ENCODE measurements around the gene EFCAB12. TPM values are rescaled to one million over a fixed set of nuclear protein-coding genes. Genes with fewer than 3 reads are reported as not detected.
"Not testable (repeated sequence)": the region's sequence is repeated elsewhere in the genome, so short reads cannot be mapped to it uniquely, and the experiment has no call there.

EFCAB12 gene
- total RNA-seq, 1 donor from 2014 or later = not detected

DNA sequence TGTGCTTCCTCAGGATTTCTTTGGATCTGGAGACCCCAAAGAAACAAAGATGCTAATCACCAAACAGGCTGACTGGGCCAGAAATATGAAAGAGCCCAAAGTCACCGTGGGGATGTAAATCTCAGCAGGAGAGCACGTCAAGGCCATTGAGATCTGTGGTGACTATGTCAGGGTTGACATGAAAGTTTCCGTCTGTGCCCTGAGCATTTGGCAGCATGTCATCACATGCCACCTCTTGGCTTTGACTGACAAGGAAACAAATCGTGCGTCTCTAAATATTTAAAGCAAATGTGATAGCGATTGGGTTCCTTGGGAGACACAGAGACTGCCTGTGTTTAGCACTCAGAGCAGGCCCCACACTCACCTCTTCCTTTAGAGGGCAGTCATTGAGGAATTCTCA is 35.2 kb downstream of the EFCAB12 start:
- no peak for DNase-seq (ENCODE audit: extremely low spot score in 2 of 2)
- no peaks in the 10 kb centered on the region for H3K27me3 ChIP-seq
- H3K9me3 ChIP-seq = no peaks in the 10 kb centered on the region
- H3K36me3 ChIP-seq = peaks cover 0 to 23% of the 10 kb centered on the region in 2 donors
- peaks cover 37% of the 10 kb centered on the region for H3K4me1 ChIP-seq
- no peak for TF ChIP-seq POLR2A (IDR thresholded peaks at IDR 0.05)
- TF ChIP-seq, protein P1, sequence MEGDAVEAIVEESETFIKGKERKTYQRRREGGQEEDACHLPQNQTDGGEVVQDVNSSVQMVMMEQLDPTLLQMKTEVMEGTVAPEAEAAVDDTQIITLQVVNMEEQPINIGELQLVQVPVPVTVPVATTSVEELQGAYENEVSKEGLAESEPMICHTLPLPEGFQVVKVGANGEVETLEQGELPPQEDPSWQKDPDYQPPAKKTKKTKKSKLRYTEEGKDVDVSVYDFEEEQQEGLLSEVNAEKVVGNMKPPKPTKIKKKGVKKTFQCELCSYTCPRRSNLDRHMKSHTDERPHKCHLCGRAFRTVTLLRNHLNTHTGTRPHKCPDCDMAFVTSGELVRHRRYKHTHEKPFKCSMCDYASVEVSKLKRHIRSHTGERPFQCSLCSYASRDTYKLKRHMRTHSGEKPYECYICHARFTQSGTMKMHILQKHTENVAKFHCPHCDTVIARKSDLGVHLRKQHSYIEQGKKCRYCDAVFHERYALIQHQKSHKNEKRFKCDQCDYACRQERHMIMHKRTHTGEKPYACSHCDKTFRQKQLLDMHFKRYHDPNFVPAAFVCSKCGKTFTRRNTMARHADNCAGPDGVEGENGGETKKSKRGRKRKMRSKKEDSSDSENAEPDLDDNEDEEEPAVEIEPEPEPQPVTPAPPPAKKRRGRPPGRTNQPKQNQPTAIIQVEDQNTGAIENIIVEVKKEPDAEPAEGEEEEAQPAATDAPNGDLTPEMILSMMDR (IDR thresholded peaks at IDR 0.05) = no peak
- no peak for TF ChIP-seq POLR2AphosphoS5 (IDR thresholded peaks at IDR 0.05; ENCODE audit: insufficient read depth in 1 of 2, low read depth in 1 of 2)
- no peak overlapping the region for H3K4me3 ChIP-seq
- no peak overlapping the region for H3K27ac ChIP-seq
- intact Hi-C loops (cut with DNase I) = no loop called here

DNA sequence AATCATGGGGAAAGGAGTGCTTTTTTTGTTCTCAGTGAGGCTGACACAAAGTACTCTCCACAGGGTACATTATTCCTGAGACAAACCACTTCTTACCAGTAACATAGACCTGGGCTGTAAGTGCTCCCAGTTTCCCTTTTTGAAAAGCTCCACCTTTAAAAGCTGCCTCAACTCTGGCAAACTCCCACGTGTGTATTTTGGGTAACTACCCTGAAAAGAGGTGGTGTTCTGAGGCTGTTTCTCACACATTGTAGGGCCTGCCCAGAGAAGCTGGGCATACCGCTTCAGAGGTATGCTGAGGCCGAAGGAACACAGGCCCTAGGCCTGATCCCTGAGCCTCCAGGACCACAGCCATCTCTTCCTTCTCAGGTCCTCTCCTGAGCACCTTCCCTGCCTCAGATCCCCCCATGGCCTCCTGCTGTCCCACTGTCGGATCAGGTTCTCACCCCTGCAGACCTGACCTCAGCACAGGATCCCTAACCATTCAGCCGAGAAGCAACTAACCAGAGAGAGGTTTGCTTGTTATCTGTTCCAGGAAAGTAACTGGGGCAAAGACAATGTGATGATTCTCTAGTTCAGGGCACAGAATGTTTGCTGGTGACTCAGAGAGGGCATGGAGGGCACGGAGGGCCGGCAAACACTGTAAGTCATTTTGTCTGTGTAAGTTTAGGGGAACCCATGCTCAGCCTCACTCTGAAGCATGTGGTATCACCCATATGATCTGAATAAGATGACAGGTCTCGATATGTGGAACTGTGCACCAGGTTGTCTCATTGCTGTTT is 36.1 kb downstream of the EFCAB12 start:
- H3K9me3 ChIP-seq; DNase-seq (ENCODE audit: extremely low spot score in 2 of 2); H3K27me3 ChIP-seq; H3K4me3 ChIP-seq; intact Hi-C loops (cut with DNase I); H3K27ac ChIP-seq: not testable (repeated sequence)
- H3K36me3 ChIP-seq = peaks cover 0 to 26% of the 10 kb centered on the region in 2 donors
- H3K4me1 ChIP-seq = peaks cover 27% of the 10 kb centered on the region

DNA sequence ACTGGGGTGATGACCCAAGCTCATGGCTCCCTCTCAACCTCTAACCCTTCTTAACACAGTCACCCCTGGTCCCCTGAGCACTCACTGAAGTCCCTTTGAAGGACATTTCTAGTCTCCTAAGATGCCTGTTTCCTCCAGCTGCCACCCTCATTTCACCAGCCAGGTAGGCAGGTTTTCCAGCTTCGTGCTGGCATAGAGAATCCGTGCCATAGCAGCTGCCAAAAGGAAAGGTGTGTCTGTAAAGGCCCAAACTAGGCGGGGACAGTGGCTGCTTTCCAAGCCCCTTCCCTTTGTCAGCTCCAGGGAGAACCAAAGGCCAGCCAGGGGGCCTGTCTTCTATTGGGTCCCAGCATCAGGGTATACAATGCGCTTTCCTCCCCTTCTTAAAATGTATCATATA is 36.9 kb downstream of the EFCAB12 start:
- peaks cover 0 to 30% of the 10 kb centered on the region in 2 donors for H3K36me3 ChIP-seq
- H3K4me1 ChIP-seq = peaks cover 20% of the 10 kb centered on the region
- H3K27ac ChIP-seq; H3K4me3 ChIP-seq; DNase-seq (ENCODE audit: extremely low spot score in 2 of 2); H3K9me3 ChIP-seq; intact Hi-C loops (cut with DNase I); H3K27me3 ChIP-seq: not testable (repeated sequence)

DNA sequence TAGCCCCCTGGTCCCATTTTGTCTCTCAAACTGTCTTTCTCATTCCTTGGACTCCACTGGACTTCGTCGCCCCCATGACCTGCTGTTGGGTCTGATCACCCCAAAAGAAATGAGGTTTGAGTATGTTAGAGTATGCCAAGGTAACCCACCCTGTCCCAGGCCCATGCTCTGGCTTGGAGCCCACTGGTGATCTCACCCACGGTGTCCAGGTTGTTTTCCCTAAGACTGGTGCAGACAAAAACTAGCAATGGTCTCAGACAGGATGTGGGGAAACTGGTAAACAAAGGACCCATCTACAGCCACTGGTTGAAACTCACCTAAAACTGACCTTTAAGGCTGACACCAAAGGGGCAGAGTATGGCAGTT is 38.9 kb downstream of the EFCAB12 start:
- Histone ChIP-seq H3K9me3 (no peaks in the 10 kb centered on the region), H3K4me3 (no peak overlapping the region), H3K4me1 (peaks cover 12% of the 10 kb centered on the region), H3K27me3 (no peaks in the 10 kb centered on the region), H3K36me3 (peaks cover 0 to 30% of the 10 kb centered on the region in 2 donors), H3K27ac (peak overlapping the region; percentile 63)
- TF ChIP-seq POLR2A (IDR thresholded peaks at IDR 0.05) (no peak), POLR2AphosphoS5 (IDR thresholded peaks at IDR 0.05; ENCODE audit: insufficient read depth in 1 of 2, low read depth in 1 of 2) (no peak)
- TF ChIP-seq, protein P1 (IDR thresholded peaks at IDR 0.05) = no peak
- DNase-seq (ENCODE audit: extremely low spot score in 2 of 2) = no peak
- intact Hi-C loops (cut with DNase I) = no loop called here

DNA sequence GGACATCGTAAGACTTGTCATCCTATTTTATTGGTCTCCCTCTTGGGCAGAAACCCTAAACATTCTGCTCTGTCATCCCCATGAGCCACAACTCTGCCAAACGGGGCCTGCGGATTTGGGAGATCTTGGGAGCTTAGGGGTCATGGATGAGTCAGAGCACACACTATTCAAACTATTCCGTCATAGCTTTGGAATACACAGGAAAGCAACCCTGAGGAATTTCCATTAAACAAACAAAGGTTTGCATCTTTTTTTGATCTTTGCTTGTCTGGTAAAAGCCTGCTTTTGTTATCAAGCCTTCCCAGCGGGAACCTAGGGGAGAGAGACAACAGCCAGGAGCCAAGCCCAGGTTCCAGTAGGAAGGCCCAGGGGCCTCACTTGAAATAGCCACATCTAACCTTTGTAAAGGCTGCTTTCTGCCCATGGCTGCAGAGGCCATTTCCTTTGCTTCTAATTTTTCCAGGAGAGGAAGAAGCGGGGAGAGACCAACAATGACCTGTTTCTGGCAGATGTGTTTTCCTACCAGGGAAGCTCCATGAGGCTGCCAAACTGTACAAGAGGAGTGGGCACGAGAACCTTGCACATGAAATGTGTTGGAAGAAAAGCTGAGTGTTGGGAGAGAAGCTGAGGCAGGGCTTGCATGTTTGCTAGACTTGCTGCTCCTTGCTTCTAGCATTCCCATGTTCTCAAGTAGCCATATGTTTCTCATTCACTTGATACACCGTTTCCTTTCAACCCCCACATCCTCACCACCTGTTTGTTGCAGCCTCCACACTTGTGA is 39.5 kb downstream of the EFCAB12 start:
- H3K27ac ChIP-seq = peak overlapping the region; percentile 63
- H3K27me3 ChIP-seq; intact Hi-C loops (cut with DNase I); DNase-seq (ENCODE audit: extremely low spot score in 2 of 2); H3K9me3 ChIP-seq; H3K4me3 ChIP-seq: not testable (repeated sequence)
- H3K4me1 ChIP-seq = peaks cover 12% of the 10 kb centered on the region
- H3K36me3 ChIP-seq = peaks cover 0 to 30% of the 10 kb centered on the region in 2 donors

DNA sequence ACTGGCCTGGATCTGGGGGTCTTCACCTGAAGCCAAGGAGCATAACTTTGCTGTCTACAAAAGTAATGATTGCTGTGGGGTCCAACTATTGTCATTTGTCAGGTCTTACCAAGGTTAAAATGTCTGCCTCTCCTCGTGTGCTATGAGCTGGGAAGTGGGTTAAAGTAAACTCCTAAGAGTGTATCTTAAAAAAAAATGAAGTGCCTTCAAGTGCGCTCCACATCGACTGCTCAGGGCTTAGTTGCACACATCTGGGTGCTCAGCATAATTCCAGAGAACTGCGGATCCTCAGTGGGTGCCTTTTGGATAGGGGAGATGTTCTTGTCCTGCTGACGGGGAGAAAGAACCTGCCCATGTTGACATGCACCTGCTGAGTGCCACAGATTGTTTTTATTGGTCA is 40.9 kb downstream of the EFCAB12 start:
- Histone ChIP-seq H3K4me3 (no peak overlapping the region), H3K4me1 (peaks cover 7% of the 10 kb centered on the region), H3K9me3 (no peaks in the 10 kb centered on the region), H3K27me3 (no peaks in the 10 kb centered on the region), H3K27ac (peak overlapping the region; percentile 63), H3K36me3 (peaks cover 0 to 23% of the 10 kb centered on the region in 2 donors)
- TF ChIP-seq, protein P1 (IDR thresholded peaks at IDR 0.05) = no peak
- no peak for TF ChIP-seq POLR2A (IDR thresholded peaks at IDR 0.05)
- TF ChIP-seq POLR2AphosphoS5 (IDR thresholded peaks at IDR 0.05; ENCODE audit: insufficient read depth in 1 of 2, low read depth in 1 of 2) = no peak
- DNase-seq (ENCODE audit: extremely low spot score in 2 of 2) = no peak
- intact Hi-C loops (cut with DNase I) = no loop called here
